HepG2 (cell line): Measurements from ENCODE around the gene RPS25. TPM values are rescaled to one million over a fixed set of nuclear protein-coding genes. Genes with fewer than 3 reads are reported as not detected.

Experiments
- CSRNP2 ChIP-seq: sonication (generic); formaldehyde crosslinking; conservative IDR thresholded peaks from 2 replicates; pipeline ENCODE4 v1.8.0; 2022; ENCODE audit warnings: low read depth, missing genetic modification reagents
- MXD1 ChIP-seq: sonication (generic); formaldehyde crosslinking; IDR thresholded peaks from 2 replicates; pipeline ENCODE4 v1.4.0; 2020; ENCODE audit warnings: mild to moderate bottlenecking, missing genetic modification reagents
- NR2C2 ChIP-seq: sonication (generic); formaldehyde crosslinking; IDR thresholded peaks from 2 replicates; pipeline ENCODE4 v1.4.0; 2020; ENCODE audit warnings: missing genetic modification reagents, mild to moderate bottlenecking, moderate library complexity, borderline replicate concordance
- POGZ ChIP-seq: sonication (generic); formaldehyde crosslinking; IDR thresholded peaks from 2 replicates; pipeline ENCODE4 v1.4.0; 2020; ENCODE audit warnings: mild to moderate bottlenecking, missing genetic modification reagents
- PRDM10 ChIP-seq: sonication (generic); formaldehyde crosslinking; IDR thresholded peaks from 2 replicates; pipeline ENCODE4 v1.4.0; 2020; ENCODE audit warnings: low read depth, missing genetic modification reagents
- THAP7 ChIP-seq: sonication (generic); formaldehyde crosslinking; IDR thresholded peaks from 2 replicates; pipeline ENCODE4 v1.8.1; 2023; ENCODE audit warnings: mild to moderate bottlenecking, missing genetic modification reagents
- THAP8 ChIP-seq: sonication (generic); formaldehyde crosslinking; IDR thresholded peaks from 2 replicates; pipeline ENCODE4 v1.5.1; 2020; ENCODE audit warnings: missing genetic modification reagents, mild to moderate bottlenecking, borderline replicate concordance
- TRIM24 ChIP-seq: sonication (generic); formaldehyde crosslinking; IDR thresholded peaks from 2 replicates; pipeline ENCODE4 v1.8.0; 2022; ENCODE audit warnings: mild to moderate bottlenecking, missing genetic modification reagents
- UBTF ChIP-seq: sonication (generic); formaldehyde crosslinking; IDR thresholded peaks from 2 replicates; pipeline ENCODE4 v1.4.0; 2020; ENCODE audit warnings: mild to moderate bottlenecking, missing genetic modification reagents
- ZNF230 ChIP-seq: sonication (generic); formaldehyde crosslinking; IDR thresholded peaks from 2 replicates; pipeline ENCODE4 v1.4.0; 2020; ENCODE audit warnings: mild to moderate bottlenecking, missing genetic modification reagents
- ZNF264 ChIP-seq: sonication (generic); formaldehyde crosslinking; IDR thresholded peaks from 2 replicates; pipeline ENCODE4 v1.4.0; 2020; ENCODE audit warnings: missing genetic modification reagents
- ZNF326 ChIP-seq: sonication (generic); formaldehyde crosslinking; IDR thresholded peaks from 2 replicates; pipeline ENCODE4 v1.4.0; 2020; ENCODE audit warnings: missing genetic modification reagents, borderline replicate concordance
- ZNF503 ChIP-seq: sonication (generic); formaldehyde crosslinking; IDR thresholded peaks from 2 replicates; pipeline ENCODE4 v1.4.0; 2020; ENCODE audit warnings: missing genetic modification reagents
- ZNF674 ChIP-seq: sonication (generic); formaldehyde crosslinking; IDR thresholded peaks from 2 replicates; pipeline ENCODE4 v1.5.0; 2020; ENCODE audit warnings: low read depth, mild to moderate bottlenecking, missing genetic modification reagents
- ZNF776 ChIP-seq: sonication (generic); formaldehyde crosslinking; IDR thresholded peaks from 2 replicates; pipeline ENCODE4 v1.4.0; 2020; ENCODE audit warnings: mild to moderate bottlenecking, missing genetic modification reagents
- ZNF883 ChIP-seq: sonication (generic); formaldehyde crosslinking; IDR thresholded peaks from 2 replicates; pipeline ENCODE4 v1.5.1; 2020; ENCODE audit warnings: mild to moderate bottlenecking, missing genetic modification reagents; ENCODE audit errors: not compliant biosample characterization
- ZSCAN22 ChIP-seq: sonication (generic); formaldehyde crosslinking; IDR thresholded peaks from 2 replicates; pipeline ENCODE4 v1.4.0; 2020; ENCODE audit warnings: mild to moderate bottlenecking, missing genetic modification reagents
- polyA plus RNA-seq, 8 experiments: library from polyadenylated mRNA; depleted of rRNA in 3 of 8; stranded (reverse) in 7 of 8; unstranded in 1 of 8; fragments of >200 nt; fragmentation: Illumina TruSeq in 4 of 8; extraction: Trizol in 4 of 8; gene quantifications; 2 replicates each; pipeline versions ENCODE4 v1.2.1 to v1.2.3, GENCODE V29; 2011 to 2016; ENCODE audit warnings: low read depth in 4 of 8, missing spikeins in 1 of 8, mixed read lengths in 1 of 8; ENCODE audit not compliant: insufficient read depth in 1 of 8
- total RNA-seq, 5 experiments: library from RNA; depleted of rRNA; stranded (reverse); fragments of >200 nt; fragmentation: Illumina TruSeq; extraction: Trizol; gene quantifications; 2 replicates each; pipeline ENCODE4 v1.2.3, GENCODE V29; 2016; ENCODE audit warnings: low read depth in 1 of 5

RPS25 gene
- total and polyA plus RNA-seq, 2 of the 13 experiments (the other 11 are each of a cell fraction or from before 2014, with no cell fraction given): 839 to 1,415 TPM

GRCh38 chr11:119029340-119030028, 11.3 kb upstream of the RPS25 start (continued):
- no peak for TF ChIP-seq THAP7 (CRISPR knock-in tag)
- TF ChIP-seq NR2C2 (CRISPR knock-in tag): peak; percentile 52
- TF ChIP-seq ZNF503 (CRISPR knock-in tag): no peak
- TF ChIP-seq ZNF230 (CRISPR knock-in tag): peak; percentile 41; the same call in 1 of the 2 replicates
- TF ChIP-seq MXD1 (CRISPR knock-in tag): no peak
- no peak for TF ChIP-seq TRIM24 (CRISPR knock-in tag)
- peak; percentile 60; the same call in 1 of the 2 replicates for TF ChIP-seq PRDM10 (CRISPR knock-in tag)
- peak; percentile 48; the same call in 1 of the 2 replicates for TF ChIP-seq UBTF (CRISPR knock-in tag)
- no peak for TF ChIP-seq POGZ
- no peak for TF ChIP-seq CSRNP2 (CRISPR knock-in tag)
- no peak for TF ChIP-seq ZNF264 (CRISPR knock-in tag)
- TF ChIP-seq ZNF776 (CRISPR knock-in tag): no peak
- no peak for TF ChIP-seq THAP8 (CRISPR knock-in tag)
- TF ChIP-seq ZNF326: no peak
- TF ChIP-seq ZNF674 (CRISPR knock-in tag): no peak
- no peak for TF ChIP-seq ZNF883 (CRISPR knock-in tag)
- TF ChIP-seq ZSCAN22 (CRISPR knock-in tag): no peak
